ENCODE results near the gene PMPCA. TPM values are rescaled to one million over a fixed set of nuclear protein-coding genes. Genes with fewer than 3 reads are reported as not detected.

Gene PMPCA
- total and polyA plus RNA-seq, 2 of the 8 experiments (the other 6 are each of a cell fraction or from before 2014, with no cell fraction given): 60.0 to 88.2 TPM

DNA sequence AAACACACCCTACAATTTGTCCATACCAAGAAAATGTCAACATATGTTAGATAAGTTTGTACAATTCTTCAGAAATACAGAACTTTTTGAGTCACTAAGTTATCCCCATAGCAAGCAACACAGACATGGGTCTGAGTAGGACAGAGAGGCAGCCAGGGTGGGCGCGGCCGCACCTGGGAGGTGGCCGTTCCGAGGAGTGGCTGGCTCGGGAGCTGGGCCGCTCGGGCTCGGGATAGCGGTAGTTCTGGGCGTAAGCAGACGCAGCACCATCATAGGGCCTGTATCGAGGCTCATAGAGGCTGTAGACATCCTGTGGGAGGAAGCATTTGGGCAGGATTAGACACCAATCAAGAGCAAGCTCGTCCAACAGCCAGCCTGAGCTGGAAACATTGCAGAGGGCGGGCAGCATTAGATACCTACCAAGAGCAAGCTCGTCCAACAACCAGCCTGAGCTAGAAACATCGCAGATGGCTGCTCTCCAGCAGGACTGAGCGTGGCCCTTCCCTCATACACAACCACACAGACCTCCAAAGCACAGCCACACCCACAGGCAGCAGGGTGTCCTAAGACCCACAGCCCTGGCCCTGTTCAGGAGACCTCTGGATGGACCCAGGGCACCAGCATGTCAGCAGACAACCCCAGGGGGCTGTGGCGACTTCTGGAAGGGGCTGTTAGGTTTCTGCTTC lies 61.5 kb downstream of the PMPCA start (continued):
- no peak for TF ChIP-seq RNF2 (IDR thresholded peaks at IDR 0.05; ENCODE audit: borderline replicate concordance, low read depth, low read length, missing control alignments, poor library complexity, severe bottlenecking)
- no peak for TF ChIP-seq BRCA1 (IDR thresholded peaks at IDR 0.05; ENCODE audit: low read depth, low read length)
- no peak for TF ChIP-seq RFX5 (IDR thresholded peaks at IDR 0.05; ENCODE audit: borderline replicate concordance, low read depth, low read length)
- TF ChIP-seq MAFK (IDR thresholded peaks at IDR 0.05; ENCODE audit: low read depth, low read length): no peak
- TF ChIP-seq RAD21 (IDR thresholded peaks at IDR 0.05 in 1 of 2, conservative IDR thresholded peaks at IDR 0.05 in 1 of 2; ENCODE audit: low read depth in 2 of 2, low read length in 2 of 2): no peak
- no peak for TF ChIP-seq CEBPB (IDR thresholded peaks at IDR 0.05; ENCODE audit: low read depth, low read length)

Measured in H1 (cell line).